Measurements from ENCODE around the gene HES6.

DNA sequence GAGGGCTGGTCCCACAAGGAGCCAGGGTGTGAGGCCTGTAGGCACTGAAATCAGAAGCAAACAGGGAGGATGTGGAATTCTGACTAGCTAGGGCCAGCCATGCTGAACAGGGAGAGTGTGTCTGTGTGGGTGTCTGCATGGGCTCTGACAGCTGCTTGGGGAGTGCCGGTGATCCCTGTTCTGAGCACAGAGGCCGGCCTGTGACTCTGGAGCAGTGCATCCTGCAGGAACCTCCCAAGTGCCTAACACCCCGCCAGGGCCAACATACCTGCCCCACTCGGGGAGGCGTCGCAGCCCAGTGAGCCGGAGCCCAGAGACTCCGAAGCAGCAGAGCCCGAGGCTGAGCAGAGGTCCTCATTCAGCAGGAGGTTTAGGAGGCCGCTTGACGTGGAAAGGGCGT lies 11.5 kb upstream of the HES6 start:
- no peak for TF ChIP-seq CTCF (conservative IDR thresholded peaks at IDR 0.05)
- TF ChIP-seq EZH2 (IDR thresholded peaks at IDR 0.05; ENCODE audit: low read depth), result no peak
